Activated CD8-positive, alpha-beta T cell treated with anti-CD3 and anti-CD28 coated beads, Interleukin-2, amount 10 ng/mL, durations not matched to agents 7 days and 5 days (primary cell): ENCODE results near the gene NEK10. TPM values are rescaled to one million over a fixed set of nuclear protein-coding genes. Genes with fewer than 3 reads are reported as not detected.

ENCODE experiments used
- ATAC-seq: fragments of 150-1000 bp; cut with Tn5 transposase; one replicate; pipeline ENCODE4 v1.10.0; 2021; ENCODE audit warnings: moderate library complexity
- CTCF ChIA-PET: fragments of 350-600 bp; sonication (Branson Sonifier 250); formaldehyde crosslinking; loops from one replicate; lab custom pipeline; 2021; ENCODE audit warnings: antibody characterized with exemption; lab: Charles Lee
- POLR2A ChIA-PET: fragments of 350-600 bp; sonication (Branson Sonifier 250); formaldehyde crosslinking; loops from one replicate; lab custom pipeline; 2021; ENCODE audit warnings: antibody characterized with exemption; lab: Charles Lee
- DNase-seq: peaks from one replicate; pipeline ENCODE4 v3.0.0-alpha.2; 2020
- H3K27ac Mint-ChIP-seq: one replicate; pipeline ENCODE4 v1.8.0; 2021; ENCODE audit warnings: mild to moderate bottlenecking, mixed read lengths
- H3K27me3 Mint-ChIP-seq: one replicate; pipeline ENCODE4 v1.8.0; 2021; ENCODE audit warnings: low read depth, mixed read lengths
- H3K36me3 Mint-ChIP-seq: one replicate; pipeline ENCODE4 v1.8.0; 2021; ENCODE audit warnings: low read depth, mixed read lengths
- H3K4me1 Mint-ChIP-seq: one replicate; pipeline ENCODE4 v1.8.0; 2021; ENCODE audit warnings: low read depth, mixed read lengths
- H3K4me3 Mint-ChIP-seq: one replicate; pipeline ENCODE4 v1.8.0; 2021; ENCODE audit warnings: mild to moderate bottlenecking, mixed read lengths
- H3K9me3 Mint-ChIP-seq: one replicate; pipeline ENCODE4 v1.8.0; 2022; ENCODE audit warnings: mixed read lengths; ENCODE audit not compliant: insufficient read depth
- total RNA-seq, 2 experiments: library from RNA; stranded (reverse); gene quantifications; one replicate each; pipeline ENCODE4 v1.2.3, GENCODE V29; 2021

NEK10 gene
- total RNA-seq, 2 experiments from 2014 or later: 0.74 to 0.81 TPM

DNA sequence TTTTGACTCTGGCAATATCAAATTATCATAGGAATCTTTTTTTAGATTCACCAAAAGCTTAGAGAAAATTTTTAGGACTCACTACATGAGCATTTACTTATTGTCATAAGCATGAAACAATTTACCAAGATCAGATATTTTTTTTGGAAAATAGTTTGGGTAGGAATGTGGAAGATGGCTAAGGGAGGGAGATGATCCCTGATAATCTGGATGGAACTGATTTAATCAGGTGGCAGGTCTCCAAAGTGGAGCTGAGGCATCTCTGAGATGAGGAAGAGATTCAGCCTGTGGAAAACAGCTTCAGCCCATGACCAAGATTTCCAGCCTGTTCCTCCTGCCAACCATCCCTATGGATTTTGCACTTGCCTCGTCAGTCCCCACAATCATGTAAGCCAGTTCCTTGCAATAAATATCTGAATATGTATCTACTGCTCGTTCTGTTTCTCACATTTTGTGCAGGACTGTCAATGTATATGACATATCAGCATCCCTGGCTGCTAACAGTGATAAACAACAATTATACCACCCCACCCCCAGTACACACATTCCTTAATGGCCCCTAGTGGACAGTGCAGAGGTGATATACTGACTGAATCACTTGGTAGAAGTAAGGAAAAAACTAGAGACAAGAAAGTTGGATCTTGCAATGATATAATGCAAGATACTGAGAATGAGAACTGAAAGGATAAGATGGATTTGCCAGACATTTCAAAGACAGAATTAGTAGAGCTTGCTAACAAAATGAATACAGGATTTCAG, 183.8 kb downstream of the NEK10 start:
- no peaks in the 10 kb centered on the region for H3K36me3 Mint-ChIP-seq
- H3K9me3 Mint-ChIP-seq: no peaks in the 10 kb centered on the region
- no peak overlapping the region for H3K4me3 Mint-ChIP-seq
- H3K4me1 Mint-ChIP-seq: no peaks in the 10 kb centered on the region
- DNase-seq (no peak), ATAC-seq (no peak)
- no peak overlapping the region for H3K27ac Mint-ChIP-seq
- CTCF ChIA-PET: no interaction called here
- H3K27me3 Mint-ChIP-seq: no peaks in the 10 kb centered on the region
- POLR2A ChIA-PET: no interaction called here

DNA sequence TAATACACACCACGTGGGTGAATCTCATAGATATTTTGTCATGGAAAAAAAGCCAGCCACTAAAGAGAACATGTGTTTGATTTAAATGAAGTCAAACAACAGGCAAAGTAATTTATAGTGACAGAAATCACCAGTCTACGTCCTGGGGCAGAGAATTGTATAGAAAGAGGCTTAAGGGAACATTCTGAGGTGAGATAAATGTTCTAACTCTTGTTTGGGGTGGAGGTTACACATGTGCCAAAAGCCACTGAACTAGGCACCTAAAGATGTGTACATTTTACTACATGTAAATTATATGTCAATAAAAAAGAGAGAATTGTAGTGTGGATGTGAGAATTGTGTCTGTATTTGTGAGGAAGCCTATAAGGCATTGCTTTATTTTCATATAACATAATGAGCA, 184.9 kb downstream of the NEK10 start:
- ChIA-PET POLR2A (no interaction called here), CTCF (no interaction called here)
- Mint-ChIP-seq H3K27me3 (no peaks in the 10 kb centered on the region), H3K4me3 (no peak overlapping the region), H3K4me1 (no peaks in the 10 kb centered on the region), H3K27ac (no peak overlapping the region), H3K36me3 (no peaks in the 10 kb centered on the region), H3K9me3 (no peaks in the 10 kb centered on the region)
- DNase-seq (no peak), ATAC-seq (no peak)

- no peak for ATAC-seq
- Mint-ChIP-seq H3K27me3 (no peaks in the 10 kb centered on the region), H3K9me3 (no peaks in the 10 kb centered on the region), H3K36me3 (no peaks in the 10 kb centered on the region), H3K4me1 (no peaks in the 10 kb centered on the region), H3K4me3 (no peak overlapping the region), H3K27ac (no peak overlapping the region)
- CTCF ChIA-PET: no interaction called here
- no peak for DNase-seq
- POLR2A ChIA-PET: no interaction called here
These were observed 192.9 kb downstream of the NEK10 start for GRCh38 chr3:27176256-27176655.

DNA sequence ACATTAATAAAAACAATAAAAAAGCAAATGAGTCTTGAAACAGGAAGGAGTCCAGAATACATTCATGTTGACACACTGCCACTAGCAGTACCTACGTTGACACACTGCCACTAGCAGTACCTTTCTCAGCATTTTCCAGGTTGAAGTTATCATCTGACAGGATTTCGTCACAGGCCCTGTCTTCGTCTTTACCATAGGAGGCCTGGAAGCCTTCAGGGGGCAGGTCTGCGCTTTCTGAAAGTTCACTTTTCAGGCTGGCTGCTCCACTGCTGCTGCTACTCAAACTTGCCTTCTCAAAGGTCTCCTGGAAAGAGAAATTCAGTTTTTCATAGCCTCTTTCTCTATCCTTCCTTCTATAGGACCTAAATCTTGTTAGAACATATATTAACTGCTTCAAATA, 194.7 kb downstream of the NEK10 start:
- Mint-ChIP-seq H3K27me3 (no peaks in the 10 kb centered on the region), H3K9me3 (no peaks in the 10 kb centered on the region), H3K4me1 (no peaks in the 10 kb centered on the region), H3K27ac (no peak overlapping the region), H3K36me3 (no peaks in the 10 kb centered on the region), H3K4me3 (no peak overlapping the region)
- ChIA-PET POLR2A (interaction anchor here (0.9 kb wide), 1 partner anchor 79 kb away, joined by 3 read pairs; no protein-coding TSS in a partner anchor), CTCF (no interaction called here)
- ATAC-seq: no peak
- no peak for DNase-seq

DNA sequence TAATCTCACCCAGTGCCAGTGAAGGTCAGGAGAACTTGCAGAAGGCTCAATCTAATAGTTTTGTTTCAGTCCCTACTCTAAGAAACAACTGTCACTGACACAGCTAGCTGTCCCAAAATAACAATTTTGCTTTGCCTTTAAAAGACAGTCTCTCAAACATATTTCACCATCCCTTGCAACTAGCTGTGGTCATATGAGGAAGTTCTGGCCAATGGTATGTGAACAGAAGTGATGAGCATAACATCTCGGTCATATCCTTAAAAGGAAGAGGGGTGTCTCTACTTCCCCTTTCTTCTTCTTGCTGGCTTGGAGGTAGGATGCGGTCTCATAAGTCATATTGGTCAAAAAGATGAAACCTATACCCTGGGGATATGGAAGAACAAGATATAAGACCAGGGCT, 198.1 kb downstream of the NEK10 start:
- ATAC-seq (no peak), DNase-seq (no peak)
- H3K27ac Mint-ChIP-seq: no peak overlapping the region
- H3K36me3 Mint-ChIP-seq: no peaks in the 10 kb centered on the region
- H3K4me1 Mint-ChIP-seq: no peaks in the 10 kb centered on the region
- no peaks in the 10 kb centered on the region for H3K9me3 Mint-ChIP-seq
- ChIA-PET POLR2A (no interaction called here), CTCF (interaction anchor here (0.8 kb wide), 1 partner anchor 37 kb away, joined by 3 read pairs; no protein-coding TSS in a partner anchor)
- no peak overlapping the region for H3K4me3 Mint-ChIP-seq
- H3K27me3 Mint-ChIP-seq: no peaks in the 10 kb centered on the region

GRCh38 chr3:27166888-27167287, 202.3 kb downstream of the NEK10 start:
- H3K36me3 Mint-ChIP-seq: no peaks in the 10 kb centered on the region
- H3K4me3 Mint-ChIP-seq: no peak overlapping the region
- no peaks in the 10 kb centered on the region for H3K27me3 Mint-ChIP-seq
- ChIA-PET POLR2A (interaction anchor here (0.6 kb wide), 1 partner anchor 1181 kb away, joined by 4 read pairs; the partner anchor contains the start of genes AZI2 and ZCWPW2), CTCF (no interaction called here)
- no peaks in the 10 kb centered on the region for H3K4me1 Mint-ChIP-seq
- no peak for ATAC-seq
- no peaks in the 10 kb centered on the region for H3K9me3 Mint-ChIP-seq
- no peak overlapping the region for H3K27ac Mint-ChIP-seq
- no peak for DNase-seq

DNA sequence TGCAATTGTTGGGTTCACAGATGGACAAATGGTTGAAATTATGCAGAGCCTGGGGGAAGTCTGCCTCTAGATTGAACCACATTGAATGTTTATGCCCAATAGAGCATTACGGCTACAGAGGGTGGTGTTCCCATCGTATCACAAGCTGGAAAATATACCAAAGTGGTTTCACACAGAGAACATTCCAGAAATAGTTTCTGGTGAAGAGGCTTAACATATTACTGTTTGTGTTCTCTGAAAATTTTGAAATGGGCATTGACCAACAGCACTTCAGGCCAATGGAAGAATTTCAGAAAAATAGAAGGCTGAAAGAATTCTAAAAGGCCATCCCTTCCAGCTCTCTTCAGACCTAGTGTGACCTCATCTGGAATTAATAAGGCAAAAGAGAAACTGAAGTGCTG, 203.9 kb downstream of the NEK10 start:
- ATAC-seq (no peak), DNase-seq (no peak)
- ChIA-PET POLR2A (no interaction called here), CTCF (no interaction called here)
- no peaks in the 10 kb centered on the region for H3K9me3 Mint-ChIP-seq
- H3K27ac Mint-ChIP-seq: no peak overlapping the region
- no peaks in the 10 kb centered on the region for H3K36me3 Mint-ChIP-seq
- H3K4me1 Mint-ChIP-seq: no peaks in the 10 kb centered on the region
- no peak overlapping the region for H3K4me3 Mint-ChIP-seq
- H3K27me3 Mint-ChIP-seq: no peaks in the 10 kb centered on the region

GRCh38 chr3:27160779-27161287, 208.3 kb downstream of the NEK10 start:
- ChIA-PET POLR2A (interaction anchor here (0.6 kb wide), 1 partner anchor 858 kb away, joined by 4 read pairs; no protein-coding TSS in a partner anchor), CTCF (no interaction called here)
- Mint-ChIP-seq H3K4me3 (no peak overlapping the region), H3K9me3 (no peaks in the 10 kb centered on the region), H3K27me3 (no peaks in the 10 kb centered on the region), H3K27ac (no peak overlapping the region), H3K36me3 (no peaks in the 10 kb centered on the region), H3K4me1 (no peaks in the 10 kb centered on the region)
- DNase-seq (no peak), ATAC-seq (no peak)

GRCh38 chr3:27160146-27160545, 209.0 kb downstream of the NEK10 start:
- Mint-ChIP-seq H3K4me3 (no peak overlapping the region), H3K27me3 (no peaks in the 10 kb centered on the region), H3K27ac (no peak overlapping the region), H3K9me3 (no peaks in the 10 kb centered on the region), H3K4me1 (no peaks in the 10 kb centered on the region), H3K36me3 (no peaks in the 10 kb centered on the region)
- no peak for ATAC-seq
- POLR2A ChIA-PET: interaction anchor here (0.6 kb wide), 1 partner anchor 858 kb away, joined by 4 read pairs; no protein-coding TSS in a partner anchor
- CTCF ChIA-PET: no interaction called here
- no peak for DNase-seq

GRCh38 chr3:27147215-27147614, 222.0 kb downstream of the NEK10 start:
- Mint-ChIP-seq H3K9me3 (no peaks in the 10 kb centered on the region), H3K36me3 (no peaks in the 10 kb centered on the region), H3K27ac (no peak overlapping the region), H3K4me1 (no peaks in the 10 kb centered on the region), H3K27me3 (no peaks in the 10 kb centered on the region), H3K4me3 (no peak overlapping the region)
- ATAC-seq (no peak), DNase-seq (no peak)
- POLR2A ChIA-PET: no interaction called here
- CTCF ChIA-PET: interaction anchor here (0.8 to 1.1 kb wide), 2 partner anchors 13 to 107 kb away, joined by 3 read pairs; no protein-coding TSS in a partner anchor

- peaks cover under 1% of the 10 kb centered on the region for H3K9me3 Mint-ChIP-seq
- DNase-seq (no peak), ATAC-seq (no peak)
- H3K27me3 Mint-ChIP-seq: no peaks in the 10 kb centered on the region
- H3K27ac Mint-ChIP-seq: no peak overlapping the region
- ChIA-PET POLR2A (no interaction called here), CTCF (interaction anchor here (1.1 kb wide), 1 partner anchor 12 kb away, joined by 3 read pairs; no protein-coding TSS in a partner anchor)
- no peaks in the 10 kb centered on the region for H3K36me3 Mint-ChIP-seq
- H3K4me3 Mint-ChIP-seq: no peak overlapping the region
- H3K4me1 Mint-ChIP-seq: no peaks in the 10 kb centered on the region
These were observed 222.4 kb downstream of the NEK10 start for GRCh38 chr3:27146786-27147185.

- Mint-ChIP-seq H3K4me3 (no peak overlapping the region), H3K9me3 (peaks cover 6% of the 10 kb centered on the region), H3K36me3 (no peaks in the 10 kb centered on the region), H3K4me1 (no peaks in the 10 kb centered on the region), H3K27ac (no peak overlapping the region), H3K27me3 (no peaks in the 10 kb centered on the region)
- ATAC-seq (no peak), DNase-seq (no peak)
- ChIA-PET CTCF (interaction anchor here (1.2 kb wide), 1 partner anchor 11 kb away, joined by 9 read pairs; no protein-coding TSS in a partner anchor), POLR2A (no interaction called here)
These were observed 223.5 kb downstream of the NEK10 start for GRCh38 chr3:27145719-27146118.
